Astrocyte of the spinal cord (primary cell): ENCODE data around the gene PLK5.

Experiments used
- DNase-seq: peaks from one replicate; pipeline ENCODE4 v3.0.0; 2011; ENCODE audit warnings: low read depth, low spot score
- H3K4me3 ChIP-seq: 2 replicates; pipeline ENCODE4 v1.5.1; 2011; ENCODE audit warnings: low read depth, mild to moderate bottlenecking, low read length, moderate library complexity
- CTCF ChIP-seq: IDR thresholded peaks from 2 replicates; pipeline ENCODE4 v1.5.1; 2012; ENCODE audit warnings: low read depth, mild to moderate bottlenecking, low read length, inconsistent platforms
- in situ Hi-C: cut with HindIII; loops from 2 replicates; pipeline ENCODE4 v1.10.0; 2017; ENCODE audit warnings: low sequenced_read_pairs

The PLK5 gene

GRCh38 chr19:1553415-1553814, 29.5 kb downstream of the PLK5 start:
- in situ Hi-C loops, result no loop called here
- TF ChIP-seq CTCF, result no peak
- no peak overlapping the region for H3K4me3 ChIP-seq
- no peak for DNase-seq

- in situ Hi-C loops, result no loop called here
- H3K4me3 ChIP-seq, result no peak overlapping the region
- no peak for TF ChIP-seq CTCF
- no peak for DNase-seq
Observed at GRCh38 chr19:1554968-1555367, 31.1 kb downstream of the PLK5 start.

DNA sequence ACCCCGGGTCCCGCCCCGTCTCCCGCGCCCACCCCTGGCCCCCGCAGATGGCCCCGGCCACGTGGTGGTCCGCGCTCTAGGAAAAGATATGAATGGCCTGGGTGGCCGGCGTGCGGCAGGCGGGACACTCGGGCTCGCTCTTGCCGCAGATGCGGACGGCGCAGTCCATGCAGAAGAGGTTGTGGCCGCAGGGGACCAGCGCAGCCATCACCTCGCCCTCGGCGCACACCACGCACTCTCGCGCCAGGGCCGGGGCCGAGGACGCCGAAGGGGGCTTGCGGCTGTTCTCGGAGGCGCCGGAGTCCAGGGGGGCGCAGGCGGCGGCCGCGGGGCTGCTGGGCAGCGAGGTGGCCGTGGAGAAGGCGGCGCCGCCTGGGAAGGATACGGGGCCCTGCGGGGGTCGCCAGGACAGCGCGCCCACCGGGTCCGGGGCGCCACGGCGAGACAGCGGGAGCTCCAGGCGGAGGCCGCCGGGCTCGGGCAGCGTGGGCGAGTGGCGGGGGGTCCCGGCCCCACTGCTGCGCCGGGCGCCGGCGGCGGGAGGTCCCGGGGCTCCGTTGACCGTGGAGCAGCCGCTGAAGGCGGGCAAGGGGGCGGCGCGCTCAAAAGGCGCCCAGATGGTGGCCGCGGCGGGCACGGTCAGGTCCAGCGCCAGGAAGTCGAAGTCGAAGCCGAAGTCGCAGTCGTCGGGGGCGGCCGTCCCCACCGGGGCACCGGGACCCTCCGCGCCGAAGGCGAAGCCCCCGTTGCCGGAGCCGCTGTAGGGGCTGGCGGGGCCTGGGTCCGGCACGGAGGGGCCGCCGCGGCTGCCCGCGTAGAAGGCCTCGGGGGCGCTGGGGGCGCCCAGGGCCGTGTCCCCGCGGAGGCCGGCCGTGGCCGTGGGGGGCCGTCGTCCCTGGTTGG, 31.9 kb downstream of the PLK5 start:
- DNase-seq, result no peak
- H3K4me3 ChIP-seq, result no peak overlapping the region
- in situ Hi-C loops, result no loop called here
- no peak for TF ChIP-seq CTCF

GRCh38 chr19:1556390-1557070, 32.7 kb downstream of the PLK5 start:
- no peak for DNase-seq
- no peak overlapping the region for H3K4me3 ChIP-seq
- TF ChIP-seq CTCF, result no peak
- in situ Hi-C loops, result no loop called here

DNA sequence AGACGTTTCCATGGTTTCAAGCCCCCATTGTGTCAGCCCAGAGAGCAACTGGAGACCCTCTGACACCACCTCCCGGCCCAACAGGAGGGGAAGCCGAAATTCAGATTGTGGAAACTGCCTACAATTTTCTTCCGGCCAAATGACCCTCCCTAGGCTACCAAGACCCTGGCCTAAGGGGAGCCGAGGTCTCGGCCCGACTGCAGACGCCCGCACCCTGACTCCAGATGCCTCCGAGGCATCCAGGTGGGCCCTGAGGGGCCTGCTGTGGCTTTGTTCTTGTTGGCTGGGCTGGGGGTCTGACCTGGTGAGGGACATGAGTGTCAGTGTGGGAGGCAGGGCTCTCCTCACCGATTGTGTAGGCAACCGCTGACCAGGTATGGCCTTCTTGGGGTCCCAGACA, 34.7 kb downstream of the PLK5 start:
- no peak for DNase-seq
- no peak for TF ChIP-seq CTCF
- in situ Hi-C loops, result no loop called here
- no peak overlapping the region for H3K4me3 ChIP-seq

GRCh38 chr19:1560286-1560882, 36.5 kb downstream of the PLK5 start:
- no peak for DNase-seq
- in situ Hi-C loops, result no loop called here
- H3K4me3 ChIP-seq, result no peak overlapping the region
- no peak for TF ChIP-seq CTCF
